PC-3 (cell line): Measurements from ENCODE around the gene MAPK1. TPM values are rescaled to one million over a fixed set of nuclear protein-coding genes. Genes with fewer than 3 reads are reported as not detected.

Experiments used
- ATAC-seq: fragments of 200-7000 bp; cut with Tn5 transposase; 2 replicates; pipeline ENCODE4 v1.9.1; 2020; ENCODE audit warnings: mild to moderate bottlenecking, moderate library complexity
- BruUV-seq: library from RNA; stranded (reverse); fragments of 400-500 nt; replicated peaks from 2 replicates; lab custom pipeline; 2021; lab: Mats Ljungman, UMichigan
- CTCF ChIA-PET: fragments of 300-600 bp; sonication (Branson Sonifier 250); formaldehyde crosslinking; loops from one replicate; lab custom pipeline; 2022; ENCODE audit warnings: antibody characterized with exemption; lab: Charles Lee
- POLR2A ChIA-PET: fragments of 300-600 bp; sonication (Branson Sonifier 250); formaldehyde crosslinking; loops from one replicate; lab custom pipeline; 2022; ENCODE audit warnings: antibody characterized with exemption; ENCODE audit not compliant: unreplicated experiment; lab: Charles Lee
- DNase-seq: peaks from one replicate; pipeline ENCODE4 v3.0.0-alpha.2; 2015
- H2AFZ ChIP-seq: fragments of 300-600 bp; sonication (generic); 2 replicates; pipeline ENCODE4 v1.6.0; 2016; ENCODE audit warnings: antibody characterized with exemption, low read length
- H3F3A ChIP-seq: fragments of 300-600 bp; sonication (generic); one replicate; pipeline ENCODE4 v1.6.0; 2017; ENCODE audit warnings: antibody characterized with exemption, low read length, control low read depth, mild to moderate bottlenecking; ENCODE audit not compliant: unreplicated experiment
- H3K27ac ChIP-seq: fragments of 300-600 bp; sonication (generic); 2 replicates; pipeline ENCODE4 v1.5.1; 2016; ENCODE audit warnings: mild to moderate bottlenecking, low read length
- H3K27me3 ChIP-seq: fragments of 300-600 bp; sonication (generic); 2 replicates; pipeline ENCODE4 v1.6.1; 2016; ENCODE audit warnings: low read length, mixed read lengths
- H3K36me3 ChIP-seq: fragments of 300-600 bp; sonication (generic); 2 replicates; pipeline ENCODE4 v1.6.1; 2016; ENCODE audit warnings: low read depth, mixed run types, low read length, mixed read lengths
- H3K4me1 ChIP-seq: fragments of 300-600 bp; sonication (generic); 2 replicates; pipeline ENCODE4 v1.5.1; 2016; ENCODE audit warnings: low read length; ENCODE audit not compliant: insufficient read depth
- H3K4me2 ChIP-seq: fragments of 300-600 bp; sonication (generic); 2 replicates; pipeline ENCODE4 v1.6.0; 2016; ENCODE audit warnings: low read length
- H3K4me3 ChIP-seq: fragments of 300-600 bp; sonication (generic); 2 replicates; pipeline ENCODE4 v1.5.1; 2016; ENCODE audit warnings: mild to moderate bottlenecking, low read length, mixed read lengths
- H3K79me2 ChIP-seq: fragments of 300-600 bp; sonication (generic); 2 replicates; pipeline ENCODE4 v1.6.1; 2017; ENCODE audit warnings: low read length, mixed read lengths
- H3K9ac ChIP-seq: fragments of 300-600 bp; sonication (generic); 2 replicates; pipeline ENCODE4 v1.6.0; 2016; ENCODE audit warnings: mild to moderate bottlenecking, low read length
- H3K9me2 ChIP-seq: fragments of 300-600 bp; sonication (generic); replicated peaks from 2 replicates; pipeline ENCODE4 v1.6.1; 2016; ENCODE audit warnings: mixed run types, low read length, mixed read lengths
- H3K9me3 ChIP-seq: fragments of 300-600 bp; sonication (generic); 2 replicates; pipeline ENCODE4 v1.6.1; 2016; ENCODE audit warnings: low read length, mixed read lengths
- H4K20me1 ChIP-seq: fragments of 300-600 bp; sonication (generic); 2 replicates; pipeline ENCODE4 v1.6.1; 2016; ENCODE audit warnings: low read length, mixed read lengths
- EZH2 ChIP-seq: fragments of 300-600 bp; sonication (generic); IDR thresholded peaks from one replicate; pipeline ENCODE4 v1.6.1; 2017; ENCODE audit warnings: antibody characterized with exemption, mild to moderate bottlenecking, low read length; ENCODE audit not compliant: unreplicated experiment
- EZH2phosphoT487 ChIP-seq: fragments of 300-600 bp; sonication (generic); IDR thresholded peaks from 2 replicates; pipeline ENCODE4 v1.6.1; 2018; ENCODE audit warnings: mild to moderate bottlenecking, antibody characterized with exemption, low read length, borderline replicate concordance
- intact Hi-C: fragments of 100-400 bp; cut with micrococcal nuclease; formaldehyde crosslinking; loops from 2 replicates; pipeline ENCODE4 v1.9.0; 2023
- total RNA-seq: library from RNA; depleted of rRNA; stranded (reverse); fragments of >200 nt; gene quantifications from 2 replicates; pipeline ENCODE4 v1.2.3, GENCODE V29; 2014
- TF ChIP-seq, protein P1 (sequence below): fragments of 300-600 bp; sonication (generic); conservative IDR thresholded peaks from 2 replicates; pipeline ENCODE4 v1.5.1; 2017; ENCODE audit warnings: antibody characterized with exemption, low read depth, mild to moderate bottlenecking, low read length

MAPK1 gene
- total RNA-seq, 1 experiment from 2014 or later = 25.1 TPM

- no TSS peak for BruUV-seq
- CTCF ChIA-PET = no interaction called here
- POLR2A ChIA-PET = no interaction called here
These were observed 139.2 kb downstream of the MAPK1 start for GRCh38 chr22:21728270-21728669.

DNA sequence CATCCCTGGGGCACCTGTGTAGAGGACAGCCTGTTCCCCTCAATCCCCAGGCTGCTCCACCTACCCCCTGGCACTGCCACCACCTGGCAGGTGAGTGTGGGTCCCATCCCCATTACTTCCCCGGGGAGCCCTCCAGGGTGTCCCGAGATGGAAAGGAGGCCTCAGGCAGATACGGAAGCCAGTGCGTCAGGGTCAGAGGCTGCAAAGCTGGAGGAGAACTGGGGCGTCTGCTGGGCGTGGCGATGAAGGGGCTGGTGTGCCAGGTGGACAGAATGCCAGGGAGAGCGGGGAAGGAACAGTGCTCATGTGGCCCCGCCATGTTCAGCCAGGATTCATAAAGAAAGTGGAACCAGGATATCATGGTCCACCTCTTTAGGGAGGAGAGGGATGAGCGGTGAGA, 139.7 kb downstream of the MAPK1 start:
- H2AFZ ChIP-seq = no peak overlapping the region
- DNase-seq (no peak), ATAC-seq (no peak)
- TF ChIP-seq, protein P1, sequence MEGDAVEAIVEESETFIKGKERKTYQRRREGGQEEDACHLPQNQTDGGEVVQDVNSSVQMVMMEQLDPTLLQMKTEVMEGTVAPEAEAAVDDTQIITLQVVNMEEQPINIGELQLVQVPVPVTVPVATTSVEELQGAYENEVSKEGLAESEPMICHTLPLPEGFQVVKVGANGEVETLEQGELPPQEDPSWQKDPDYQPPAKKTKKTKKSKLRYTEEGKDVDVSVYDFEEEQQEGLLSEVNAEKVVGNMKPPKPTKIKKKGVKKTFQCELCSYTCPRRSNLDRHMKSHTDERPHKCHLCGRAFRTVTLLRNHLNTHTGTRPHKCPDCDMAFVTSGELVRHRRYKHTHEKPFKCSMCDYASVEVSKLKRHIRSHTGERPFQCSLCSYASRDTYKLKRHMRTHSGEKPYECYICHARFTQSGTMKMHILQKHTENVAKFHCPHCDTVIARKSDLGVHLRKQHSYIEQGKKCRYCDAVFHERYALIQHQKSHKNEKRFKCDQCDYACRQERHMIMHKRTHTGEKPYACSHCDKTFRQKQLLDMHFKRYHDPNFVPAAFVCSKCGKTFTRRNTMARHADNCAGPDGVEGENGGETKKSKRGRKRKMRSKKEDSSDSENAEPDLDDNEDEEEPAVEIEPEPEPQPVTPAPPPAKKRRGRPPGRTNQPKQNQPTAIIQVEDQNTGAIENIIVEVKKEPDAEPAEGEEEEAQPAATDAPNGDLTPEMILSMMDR = no peak
- ChIA-PET CTCF (no interaction called here), POLR2A (no interaction called here)
- no peaks in the 10 kb centered on the region for H3K4me1 ChIP-seq
- H3K27ac ChIP-seq = no peak overlapping the region
- H3K9me2 ChIP-seq = no peaks in the 10 kb centered on the region
- no peaks in the 10 kb centered on the region for H3F3A ChIP-seq
- no peaks in the 10 kb centered on the region for H3K9me3 ChIP-seq
- intact Hi-C loops = loop anchor here (2.0 kb wide), 1 partner anchor 15 kb away; no protein-coding TSS in a partner anchor
- no peaks in the 10 kb centered on the region for H3K27me3 ChIP-seq
- H3K79me2 ChIP-seq = no peaks in the 10 kb centered on the region
- no peak overlapping the region for H3K4me2 ChIP-seq
- H3K36me3 ChIP-seq = no peaks in the 10 kb centered on the region
- no peaks in the 10 kb centered on the region for H4K20me1 ChIP-seq
- no peak overlapping the region for H3K9ac ChIP-seq
- BruUV-seq = no TSS peak
- no peak overlapping the region for H3K4me3 ChIP-seq

More at GRCh38 chr22:21728270-21728669, 139.2 kb downstream of the MAPK1 start:
- Histone ChIP-seq H3K4me2 (no peak overlapping the region), H3K36me3 (no peaks in the 10 kb centered on the region), H3K27ac (no peak overlapping the region), H4K20me1 (no peaks in the 10 kb centered on the region), H3F3A (no peaks in the 10 kb centered on the region), H3K4me3 (no peak overlapping the region), H2AFZ (no peak overlapping the region), H3K9me2 (no peaks in the 10 kb centered on the region), H3K4me1 (no peaks in the 10 kb centered on the region), H3K9me3 (no peaks in the 10 kb centered on the region), H3K9ac (no peak overlapping the region), H3K27me3 (no peaks in the 10 kb centered on the region), H3K79me2 (no peaks in the 10 kb centered on the region)
- intact Hi-C loops = no loop called here
- no peak for ATAC-seq
- TF ChIP-seq, protein P1 = no peak
- TF ChIP-seq EZH2phosphoT487 (no peak), EZH2 (no peak)
- DNase-seq = no peak

GRCh38 chr22:21727159-21727558, 140.3 kb downstream of the MAPK1 start:
- Histone ChIP-seq H3K27ac (no peak overlapping the region), H3K4me3 (no peak overlapping the region), H3K4me2 (no peak overlapping the region), H3F3A (no peaks in the 10 kb centered on the region), H3K36me3 (no peaks in the 10 kb centered on the region), H4K20me1 (no peaks in the 10 kb centered on the region), H3K9me2 (no peaks in the 10 kb centered on the region), H2AFZ (no peak overlapping the region), H3K79me2 (no peaks in the 10 kb centered on the region), H3K9me3 (no peaks in the 10 kb centered on the region), H3K27me3 (no peaks in the 10 kb centered on the region), H3K4me1 (no peaks in the 10 kb centered on the region), H3K9ac (no peak overlapping the region)
- ATAC-seq (no peak), DNase-seq (no peak)
- intact Hi-C loops = loop anchor here (2.0 kb wide), 1 partner anchor 14 kb away; no protein-coding TSS in a partner anchor
- no peak for TF ChIP-seq EZH2
- TF ChIP-seq EZH2phosphoT487 = no peak
- TF ChIP-seq, protein P1 = no peak
- ChIA-PET CTCF (no interaction called here), POLR2A (no interaction called here)
- no TSS peak for BruUV-seq
